HepG2 (cell line): ENCODE results near the gene TTC16. TPM values are rescaled to one million over a fixed set of nuclear protein-coding genes. Genes with fewer than 3 reads are reported as not detected.

ENCODE experiments used
- BRD4 ChIP-seq: sonication (generic); formaldehyde crosslinking; IDR thresholded peaks from 2 replicates; pipeline ENCODE4 v1.4.0; 2020; ENCODE audit warnings: missing genetic modification reagents
- IKZF1 ChIP-seq: fragments of 450-650 bp; IDR thresholded peaks from 2 replicates; pipeline ENCODE4 v1.7.1; 2016
- MIER3 ChIP-seq: IDR thresholded peaks from 2 replicates; pipeline ENCODE4 v1.6.1; 2016; ENCODE audit warnings: missing compliant biosample characterization, borderline replicate concordance
- RBM22 ChIP-seq: fragments of 200-400 bp; formaldehyde crosslinking; optimal IDR thresholded peaks from 2 replicates; pipeline ENCODE3; 2017; ENCODE audit warnings: mild to moderate bottlenecking, low read length, moderate library complexity
- SMAD3 ChIP-seq: sonication (generic); formaldehyde crosslinking; IDR thresholded peaks from 2 replicates; pipeline ENCODE4 v1.4.0; 2020; ENCODE audit warnings: missing genetic modification reagents
- SOX6 ChIP-seq, 2 experiments: fragments of 450-650 bp in 1 of 2; sonication (generic) in 1 of 2; formaldehyde crosslinking in 1 of 2; IDR thresholded peaks; 2 replicates each; pipeline versions ENCODE4 v1.4.0 to v1.6.1; 2017 to 2020; ENCODE audit warnings: antibody characterized with exemption in 1 of 2, mild to moderate bottlenecking in 1 of 2, missing genetic modification reagents in 1 of 2
- STAG1 ChIP-seq: sonication (generic); formaldehyde crosslinking; IDR thresholded peaks from 2 replicates; pipeline ENCODE4 v1.4.0; 2020; ENCODE audit warnings: missing genetic modification reagents
- ZEB1 ChIP-seq: IDR thresholded peaks from 2 replicates; pipeline ENCODE4 v1.6.1; 2012; ENCODE audit warnings: mild to moderate bottlenecking, low read depth, inconsistent platforms; ENCODE audit not compliant: insufficient replicate concordance
- ZNF530 ChIP-seq: sonication (generic); formaldehyde crosslinking; IDR thresholded peaks from 2 replicates; pipeline ENCODE4 v1.5.0; 2020; ENCODE audit warnings: low read depth, mild to moderate bottlenecking, missing genetic modification reagents
- ZNF570 ChIP-seq: sonication (generic); formaldehyde crosslinking; IDR thresholded peaks from 2 replicates; pipeline ENCODE4 v1.4.0; 2020; ENCODE audit warnings: mild to moderate bottlenecking, missing genetic modification reagents, borderline replicate concordance
- ZNF766 ChIP-seq: sonication (generic); formaldehyde crosslinking; IDR thresholded peaks from 2 replicates; pipeline ENCODE4 v1.5.0; 2020; ENCODE audit warnings: missing genetic modification reagents, borderline replicate concordance
- polyA plus RNA-seq, 8 experiments: library from polyadenylated mRNA; depleted of rRNA in 3 of 8; stranded (reverse) in 7 of 8; unstranded in 1 of 8; fragments of >200 nt; fragmentation: Illumina TruSeq in 4 of 8; extraction: Trizol in 4 of 8; gene quantifications; 2 replicates each; pipeline versions ENCODE4 v1.2.1 to v1.2.3, GENCODE V29; 2011 to 2016; ENCODE audit warnings: low read depth in 4 of 8, missing spikeins in 1 of 8, mixed read lengths in 1 of 8; ENCODE audit not compliant: insufficient read depth in 1 of 8
- total RNA-seq, 5 experiments: library from RNA; depleted of rRNA; stranded (reverse); fragments of >200 nt; fragmentation: Illumina TruSeq; extraction: Trizol; gene quantifications; 2 replicates each; pipeline ENCODE4 v1.2.3, GENCODE V29; 2016; ENCODE audit warnings: low read depth in 1 of 5
- TF ChIP-seq, protein P1 (sequence below), 2 experiments: sonication (generic) in 1 of 2; formaldehyde crosslinking in 1 of 2; IDR thresholded peaks; 2 replicates each; pipeline versions ENCODE4 v1.4.0 to v1.6.1; 2016 to 2020; ENCODE audit warnings: borderline replicate concordance in 1 of 2, low read depth in 1 of 2, mild to moderate bottlenecking in 1 of 2, missing genetic modification reagents in 1 of 2
- TF ChIP-seq, protein P2 (sequence below): sonication (generic); formaldehyde crosslinking; IDR thresholded peaks from 2 replicates; pipeline ENCODE4 v1.4.0; 2020; ENCODE audit warnings: low read depth, missing genetic modification reagents
- TF ChIP-seq, protein P3 (sequence below): sonication (generic); formaldehyde crosslinking; IDR thresholded peaks from 2 replicates; pipeline ENCODE4 v1.4.0; 2020; ENCODE audit warnings: mild to moderate bottlenecking, missing genetic modification reagents

The TTC16 gene
- total and polyA plus RNA-seq, 2 of the 13 experiments (the other 11 are each of a cell fraction or from before 2014, with no cell fraction given), result not detected

DNA sequence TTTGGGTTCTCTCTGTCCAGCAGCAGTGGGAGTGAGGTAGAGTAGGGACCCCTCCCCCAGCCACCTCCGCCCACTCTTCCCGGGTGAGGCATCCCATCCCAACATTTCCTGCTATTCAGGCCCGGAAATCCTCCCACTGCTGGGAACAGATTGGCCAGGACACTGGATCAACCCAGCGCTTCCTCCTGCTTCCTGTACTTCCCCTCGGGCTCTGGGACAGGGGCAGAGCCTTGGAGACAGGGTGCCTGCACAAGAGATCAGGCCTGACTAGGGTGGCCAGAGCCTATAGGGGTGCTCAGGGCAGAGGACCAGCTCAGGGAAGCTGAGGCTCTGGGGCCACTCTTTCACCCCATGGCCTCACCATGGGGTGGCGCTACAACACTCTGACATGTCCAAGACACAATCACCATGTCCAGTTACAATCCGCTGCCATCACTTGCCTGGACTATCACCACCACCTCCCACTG, 48.1 kb downstream of the TTC16 start (continued):
- TF ChIP-seq, protein P1, sequence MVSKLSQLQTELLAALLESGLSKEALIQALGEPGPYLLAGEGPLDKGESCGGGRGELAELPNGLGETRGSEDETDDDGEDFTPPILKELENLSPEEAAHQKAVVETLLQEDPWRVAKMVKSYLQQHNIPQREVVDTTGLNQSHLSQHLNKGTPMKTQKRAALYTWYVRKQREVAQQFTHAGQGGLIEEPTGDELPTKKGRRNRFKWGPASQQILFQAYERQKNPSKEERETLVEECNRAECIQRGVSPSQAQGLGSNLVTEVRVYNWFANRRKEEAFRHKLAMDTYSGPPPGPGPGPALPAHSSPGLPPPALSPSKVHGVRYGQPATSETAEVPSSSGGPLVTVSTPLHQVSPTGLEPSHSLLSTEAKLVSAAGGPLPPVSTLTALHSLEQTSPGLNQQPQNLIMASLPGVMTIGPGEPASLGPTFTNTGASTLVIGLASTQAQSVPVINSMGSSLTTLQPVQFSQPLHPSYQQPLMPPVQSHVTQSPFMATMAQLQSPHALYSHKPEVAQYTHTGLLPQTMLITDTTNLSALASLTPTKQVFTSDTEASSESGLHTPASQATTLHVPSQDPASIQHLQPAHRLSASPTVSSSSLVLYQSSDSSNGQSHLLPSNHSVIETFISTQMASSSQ (IDR thresholded peaks at IDR 0.05; ENCODE audit: low read depth), result no peak
- TF ChIP-seq, protein P1 (CRISPR knock-in tag; IDR thresholded peaks at IDR 0.05; ENCODE audit: borderline replicate concordance), result no peak
- TF ChIP-seq ZEB1 (no peak), BRD4 (CRISPR knock-in tag) (no peak), RBM22 (no peak), ZNF530 (CRISPR knock-in tag) (no peak), IKZF1 (no peak), SMAD3 (no peak), MIER3 (CRISPR knock-in tag) (no peak), ZNF766 (CRISPR knock-in tag) (no peak), SOX6 (IDR thresholded peaks at IDR 0.05) (no peak), SOX6 (CRISPR knock-in tag; IDR thresholded peaks at IDR 0.05) (no peak), STAG1 (CRISPR knock-in tag) (peak; percentile 74), ZNF570 (CRISPR knock-in tag) (no peak)
- TF ChIP-seq, protein P2, sequence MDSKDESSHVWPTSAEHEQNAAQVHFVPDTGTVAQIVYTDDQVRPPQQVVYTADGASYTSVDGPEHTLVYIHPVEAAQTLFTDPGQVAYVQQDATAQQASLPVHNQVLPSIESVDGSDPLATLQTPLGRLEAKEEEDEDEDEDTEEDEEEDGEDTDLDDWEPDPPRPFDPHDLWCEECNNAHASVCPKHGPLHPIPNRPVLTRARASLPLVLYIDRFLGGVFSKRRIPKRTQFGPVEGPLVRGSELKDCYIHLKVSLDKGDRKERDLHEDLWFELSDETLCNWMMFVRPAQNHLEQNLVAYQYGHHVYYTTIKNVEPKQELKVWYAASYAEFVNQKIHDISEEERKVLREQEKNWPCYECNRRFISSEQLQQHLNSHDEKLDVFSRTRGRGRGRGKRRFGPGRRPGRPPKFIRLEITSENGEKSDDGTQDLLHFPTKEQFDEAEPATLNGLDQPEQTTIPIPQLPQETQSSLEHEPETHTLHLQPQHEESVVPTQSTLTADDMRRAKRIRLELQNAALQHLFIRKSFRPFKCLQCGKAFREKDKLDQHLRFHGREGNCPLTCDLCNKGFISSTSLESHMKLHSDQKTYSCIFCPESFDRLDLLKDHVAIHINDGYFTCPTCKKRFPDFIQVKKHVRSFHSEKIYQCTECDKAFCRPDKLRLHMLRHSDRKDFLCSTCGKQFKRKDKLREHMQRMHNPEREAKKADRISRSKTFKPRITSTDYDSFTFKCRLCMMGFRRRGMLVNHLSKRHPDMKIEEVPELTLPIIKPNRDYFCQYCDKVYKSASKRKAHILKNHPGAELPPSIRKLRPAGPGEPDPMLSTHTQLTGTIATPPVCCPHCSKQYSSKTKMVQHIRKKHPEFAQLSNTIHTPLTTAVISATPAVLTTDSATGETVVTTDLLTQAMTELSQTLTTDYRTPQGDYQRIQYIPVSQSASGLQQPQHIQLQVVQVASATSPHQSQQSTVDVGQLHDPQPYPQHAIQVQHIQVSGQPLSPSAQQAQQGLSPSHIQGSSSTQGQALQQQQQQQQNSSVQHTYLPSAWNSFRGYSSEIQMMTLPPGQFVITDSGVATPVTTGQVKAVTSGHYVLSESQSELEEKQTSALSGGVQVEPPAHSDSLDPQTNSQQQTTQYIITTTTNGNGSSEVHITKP (CRISPR knock-in tag), result no peak
- TF ChIP-seq, protein P3, sequence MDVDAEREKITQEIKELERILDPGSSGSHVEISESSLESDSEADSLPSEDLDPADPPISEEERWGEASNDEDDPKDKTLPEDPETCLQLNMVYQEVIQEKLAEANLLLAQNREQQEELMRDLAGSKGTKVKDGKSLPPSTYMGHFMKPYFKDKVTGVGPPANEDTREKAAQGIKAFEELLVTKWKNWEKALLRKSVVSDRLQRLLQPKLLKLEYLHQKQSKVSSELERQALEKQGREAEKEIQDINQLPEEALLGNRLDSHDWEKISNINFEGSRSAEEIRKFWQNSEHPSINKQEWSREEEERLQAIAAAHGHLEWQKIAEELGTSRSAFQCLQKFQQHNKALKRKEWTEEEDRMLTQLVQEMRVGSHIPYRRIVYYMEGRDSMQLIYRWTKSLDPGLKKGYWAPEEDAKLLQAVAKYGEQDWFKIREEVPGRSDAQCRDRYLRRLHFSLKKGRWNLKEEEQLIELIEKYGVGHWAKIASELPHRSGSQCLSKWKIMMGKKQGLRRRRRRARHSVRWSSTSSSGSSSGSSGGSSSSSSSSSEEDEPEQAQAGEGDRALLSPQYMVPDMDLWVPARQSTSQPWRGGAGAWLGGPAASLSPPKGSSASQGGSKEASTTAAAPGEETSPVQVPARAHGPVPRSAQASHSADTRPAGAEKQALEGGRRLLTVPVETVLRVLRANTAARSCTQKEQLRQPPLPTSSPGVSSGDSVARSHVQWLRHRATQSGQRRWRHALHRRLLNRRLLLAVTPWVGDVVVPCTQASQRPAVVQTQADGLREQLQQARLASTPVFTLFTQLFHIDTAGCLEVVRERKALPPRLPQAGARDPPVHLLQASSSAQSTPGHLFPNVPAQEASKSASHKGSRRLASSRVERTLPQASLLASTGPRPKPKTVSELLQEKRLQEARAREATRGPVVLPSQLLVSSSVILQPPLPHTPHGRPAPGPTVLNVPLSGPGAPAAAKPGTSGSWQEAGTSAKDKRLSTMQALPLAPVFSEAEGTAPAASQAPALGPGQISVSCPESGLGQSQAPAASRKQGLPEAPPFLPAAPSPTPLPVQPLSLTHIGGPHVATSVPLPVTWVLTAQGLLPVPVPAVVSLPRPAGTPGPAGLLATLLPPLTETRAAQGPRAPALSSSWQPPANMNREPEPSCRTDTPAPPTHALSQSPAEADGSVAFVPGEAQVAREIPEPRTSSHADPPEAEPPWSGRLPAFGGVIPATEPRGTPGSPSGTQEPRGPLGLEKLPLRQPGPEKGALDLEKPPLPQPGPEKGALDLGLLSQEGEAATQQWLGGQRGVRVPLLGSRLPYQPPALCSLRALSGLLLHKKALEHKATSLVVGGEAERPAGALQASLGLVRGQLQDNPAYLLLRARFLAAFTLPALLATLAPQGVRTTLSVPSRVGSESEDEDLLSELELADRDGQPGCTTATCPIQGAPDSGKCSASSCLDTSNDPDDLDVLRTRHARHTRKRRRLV (CRISPR knock-in tag), result no peak
